ENCODE data around the gene DNAH14. TPM values are rescaled to one million over a fixed set of nuclear protein-coding genes. Genes with fewer than 3 reads are reported as not detected.

The DNAH14 gene
- total RNA-seq, 1 experiment from 2014 or later = 33.2 TPM

GRCh38 chr1:225225681-225226080, 296.2 kb downstream of the DNAH14 start:
- RAD21 ChIA-PET (ENCODE audit: low non-redundant PET in 1 of 2, low total read pairs in 2 of 2, uncharacterized antibody in 2 of 2, unreplicated experiment in 2 of 2) = no interaction called here
- DNase-seq (ENCODE audit: low read depth, low spot score) (no peak), ATAC-seq (no peak)
- H3K4me2 ChIP-seq (ENCODE audit: low read length) = no peak overlapping the region
- TF ChIP-seq ELF1 (IDR thresholded peaks at IDR 0.05; ENCODE audit: borderline replicate concordance, low read depth) (no peak), EZH2 (IDR thresholded peaks at IDR 0.05) (no peak), ATF3 (IDR thresholded peaks at IDR 0.05) (no peak), SRF (IDR thresholded peaks at IDR 0.05; ENCODE audit: low read depth) (no peak), FOSL1 (IDR thresholded peaks at IDR 0.05; ENCODE audit: low read depth) (no peak), EZH2phosphoT487 (IDR thresholded peaks at IDR 0.05; ENCODE audit: borderline replicate concordance) (no peak)
- intact Hi-C loops (cut with micrococcal nuclease) = no loop called here
- no peaks in the 10 kb centered on the region for H3K9me3 ChIP-seq (ENCODE audit: control insufficient read depth in 1 of 2, insufficient read depth in 1 of 2, low read depth in 1 of 2, low read length in 2 of 2)
- H3K27me3 ChIP-seq (ENCODE audit: insufficient read depth, low read length) = no peaks in the 10 kb centered on the region
- H3K36me3 ChIP-seq (ENCODE audit: control insufficient read depth in 1 of 2, insufficient read depth in 2 of 2, low read length in 2 of 2) = no peaks in the 10 kb centered on the region
- H3K4me1 ChIP-seq (ENCODE audit: control insufficient read depth in 1 of 2, insufficient read depth in 2 of 2, low read length in 2 of 2) = no peaks in the 10 kb centered on the region
- no peak overlapping the region for H2AFZ ChIP-seq (ENCODE audit: low read depth, low read length, poor library complexity, severe bottlenecking)
- POLR2A ChIA-PET = no interaction called here
- no TSS peak for BruUV-seq (replicated peaks)
- no peak overlapping the region for H3K9ac ChIP-seq (ENCODE audit: low read length)
- H3K4me3 ChIP-seq (replicated peaks in 1 of 2; ENCODE audit: low read depth in 1 of 2, low read length in 2 of 2) = no peak overlapping the region
- H3K9me2 ChIP-seq (ENCODE audit: insufficient read depth) = no peaks in the 10 kb centered on the region
- CTCF ChIA-PET = no interaction called here
- H3K79me2 ChIP-seq (ENCODE audit: insufficient read depth, low read length) = no peaks in the 10 kb centered on the region
- H3K27ac ChIP-seq (ENCODE audit: low read depth, low read length) = no peak overlapping the region
- H4K20me1 ChIP-seq (ENCODE audit: insufficient read depth) = no peaks in the 10 kb centered on the region

DNA sequence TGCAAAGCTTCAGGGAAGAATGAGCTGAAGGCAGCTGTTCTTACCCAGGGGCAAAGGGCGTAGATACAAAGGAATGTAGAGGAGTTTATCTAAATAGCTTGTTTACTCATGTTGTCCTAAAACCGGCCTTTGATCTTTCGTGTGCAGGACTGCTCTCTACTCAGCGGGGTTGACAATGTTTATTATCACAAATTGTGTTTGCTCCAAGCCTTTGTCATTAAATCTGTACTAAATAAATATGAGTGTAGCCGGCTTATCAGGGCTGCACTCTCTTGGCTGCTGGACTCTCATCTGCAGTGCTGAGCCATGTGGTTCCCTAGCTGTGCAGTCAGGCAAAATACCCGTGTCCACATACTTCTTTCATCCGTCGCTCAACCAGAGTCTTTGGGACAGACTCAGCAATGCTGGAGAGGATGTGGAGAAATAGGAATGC, 299.4 kb downstream of the DNAH14 start:
- Histone ChIP-seq H3K36me3 (ENCODE audit: control insufficient read depth in 1 of 2, insufficient read depth in 2 of 2, low read length in 2 of 2) (no peaks in the 10 kb centered on the region), H3K9me2 (ENCODE audit: insufficient read depth) (no peaks in the 10 kb centered on the region), H2AFZ (ENCODE audit: low read depth, low read length, poor library complexity, severe bottlenecking) (no peak overlapping the region), H3K4me3 (replicated peaks in 1 of 2; ENCODE audit: low read depth in 1 of 2, low read length in 2 of 2) (no peak overlapping the region), H3K9me3 (ENCODE audit: control insufficient read depth in 1 of 2, insufficient read depth in 1 of 2, low read depth in 1 of 2, low read length in 2 of 2) (no peaks in the 10 kb centered on the region), H3K27me3 (ENCODE audit: insufficient read depth, low read length) (no peaks in the 10 kb centered on the region), H3K4me2 (ENCODE audit: low read length) (no peak overlapping the region), H3K27ac (ENCODE audit: low read depth, low read length) (no peak overlapping the region), H3K79me2 (ENCODE audit: insufficient read depth, low read length) (no peaks in the 10 kb centered on the region), H4K20me1 (ENCODE audit: insufficient read depth) (no peaks in the 10 kb centered on the region), H3K9ac (ENCODE audit: low read length) (no peak overlapping the region), H3K4me1 (ENCODE audit: control insufficient read depth in 1 of 2, insufficient read depth in 2 of 2, low read length in 2 of 2) (no peaks in the 10 kb centered on the region)
- ChIA-PET RAD21 (ENCODE audit: low non-redundant PET in 1 of 2, low total read pairs in 2 of 2, uncharacterized antibody in 2 of 2, unreplicated experiment in 2 of 2) (no interaction called here), POLR2A (no interaction called here), CTCF (no interaction called here)
- ATAC-seq = no peak
- no peak for DNase-seq (ENCODE audit: low read depth, low spot score)
- BruUV-seq (replicated peaks) = no TSS peak
- TF ChIP-seq FOSL1 (IDR thresholded peaks at IDR 0.05; ENCODE audit: low read depth) (no peak), POLR2AphosphoS5 (IDR thresholded peaks at IDR 0.05; ENCODE audit: low read depth, low read length) (no peak), EZH2 (IDR thresholded peaks at IDR 0.05) (no peak), CBX3 (IDR thresholded peaks at IDR 0.05; ENCODE audit: low read depth) (no peak), SP1 (IDR thresholded peaks at IDR 0.05; ENCODE audit: low read depth) (no peak), EZH2phosphoT487 (IDR thresholded peaks at IDR 0.05; ENCODE audit: borderline replicate concordance) (no peak), ATF3 (IDR thresholded peaks at IDR 0.05) (no peak), YY1 (IDR thresholded peaks at IDR 0.05; ENCODE audit: extremely low read depth, insufficient replicate concordance, low read depth, low read length) (no peak), ZBTB33 (IDR thresholded peaks at IDR 0.05; ENCODE audit: extremely low read depth, insufficient replicate concordance, low read length) (no peak), POLR2A (IDR thresholded peaks at IDR 0.05; ENCODE audit: borderline replicate concordance, extremely low read depth, insufficient read depth, insufficient read length) (no peak), MAX (IDR thresholded peaks at IDR 0.05) (no peak), EGR1 (IDR thresholded peaks at IDR 0.05; ENCODE audit: low read depth) (no peak), RAD21 (IDR thresholded peaks at IDR 0.05; ENCODE audit: low read depth) (no peak)
- intact Hi-C loops (cut with micrococcal nuclease) = no loop called here
